ENCODE results near the gene CCDC148. TPM values are rescaled to one million over a fixed set of nuclear protein-coding genes. Genes with fewer than 3 reads are reported as not detected.

CCDC148 gene
- total and polyA plus RNA-seq, 10 of the 15 experiments (the other 5 are each of a cell fraction or from before 2014, with no cell fraction given) = 0.07 to 0.30 (median 0.18) TPM; not detected in 7

GRCh38 chr2:158297606-158298005, 158.9 kb downstream of the CCDC148 start (continued):
- TF ChIP-seq, protein P1, sequence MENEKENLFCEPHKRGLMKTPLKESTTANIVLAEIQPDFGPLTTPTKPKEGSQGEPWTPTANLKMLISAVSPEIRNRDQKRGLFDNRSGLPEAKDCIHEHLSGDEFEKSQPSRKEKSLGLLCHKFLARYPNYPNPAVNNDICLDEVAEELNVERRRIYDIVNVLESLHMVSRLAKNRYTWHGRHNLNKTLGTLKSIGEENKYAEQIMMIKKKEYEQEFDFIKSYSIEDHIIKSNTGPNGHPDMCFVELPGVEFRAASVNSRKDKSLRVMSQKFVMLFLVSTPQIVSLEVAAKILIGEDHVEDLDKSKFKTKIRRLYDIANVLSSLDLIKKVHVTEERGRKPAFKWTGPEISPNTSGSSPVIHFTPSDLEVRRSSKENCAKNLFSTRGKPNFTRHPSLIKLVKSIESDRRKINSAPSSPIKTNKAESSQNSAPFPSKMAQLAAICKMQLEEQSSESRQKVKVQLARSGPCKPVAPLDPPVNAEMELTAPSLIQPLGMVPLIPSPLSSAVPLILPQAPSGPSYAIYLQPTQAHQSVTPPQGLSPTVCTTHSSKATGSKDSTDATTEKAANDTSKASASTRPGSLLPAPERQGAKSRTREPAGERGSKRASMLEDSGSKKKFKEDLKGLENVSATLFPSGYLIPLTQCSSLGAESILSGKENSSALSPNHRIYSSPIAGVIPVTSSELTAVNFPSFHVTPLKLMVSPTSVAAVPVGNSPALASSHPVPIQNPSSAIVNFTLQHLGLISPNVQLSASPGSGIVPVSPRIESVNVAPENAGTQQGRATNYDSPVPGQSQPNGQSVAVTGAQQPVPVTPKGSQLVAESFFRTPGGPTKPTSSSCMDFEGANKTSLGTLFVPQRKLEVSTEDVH (IDR thresholded peaks at IDR 0.05; ENCODE audit: low read depth, partially characterized antibody) = no peak
- TF ChIP-seq RELA (IDR thresholded peaks at IDR 0.05; ENCODE audit: borderline replicate concordance, partially characterized antibody) = no peak
- no peak for TF ChIP-seq CHD2 (IDR thresholded peaks at IDR 0.05; ENCODE audit: borderline replicate concordance, low read depth, low read length)
- no peak for TF ChIP-seq NFXL1 (IDR thresholded peaks at IDR 0.05; ENCODE audit: borderline replicate concordance)
- no peak for TF ChIP-seq TARDBP (IDR thresholded peaks at IDR 0.05; ENCODE audit: borderline replicate concordance)
- TF ChIP-seq, protein P2, sequence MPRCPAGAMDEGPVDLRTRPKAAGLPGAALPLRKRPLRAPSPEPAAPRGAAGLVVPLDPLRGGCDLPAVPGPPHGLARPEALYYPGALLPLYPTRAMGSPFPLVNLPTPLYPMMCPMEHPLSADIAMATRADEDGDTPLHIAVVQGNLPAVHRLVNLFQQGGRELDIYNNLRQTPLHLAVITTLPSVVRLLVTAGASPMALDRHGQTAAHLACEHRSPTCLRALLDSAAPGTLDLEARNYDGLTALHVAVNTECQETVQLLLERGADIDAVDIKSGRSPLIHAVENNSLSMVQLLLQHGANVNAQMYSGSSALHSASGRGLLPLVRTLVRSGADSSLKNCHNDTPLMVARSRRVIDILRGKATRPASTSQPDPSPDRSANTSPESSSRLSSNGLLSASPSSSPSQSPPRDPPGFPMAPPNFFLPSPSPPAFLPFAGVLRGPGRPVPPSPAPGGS (IDR thresholded peaks at IDR 0.05; ENCODE audit: borderline replicate concordance, insufficient read depth, low read depth, low read length, poor library complexity, severe bottlenecking) = no peak
- no peak for TF ChIP-seq RELB (IDR thresholded peaks at IDR 0.05; ENCODE audit: low read depth)
